A673 (cell line): ENCODE data around the gene SMIM21.

Experiments
- CTCF ChIP-seq: fragments of 300-800, 200-600 bp; sonication (generic); conservative IDR thresholded peaks from 2 replicates; pipeline ENCODE4 v1.5.1; 2017; ENCODE audit warnings: low read depth, mild to moderate bottlenecking, antibody characterized with exemption, low read length, moderate library complexity, mixed read lengths
- EZH2 ChIP-seq: fragments of 200-600 bp; sonication (generic); IDR thresholded peaks from 2 replicates; pipeline ENCODE4 v1.6.1; 2017; ENCODE audit warnings: borderline replicate concordance, low read depth, mild to moderate bottlenecking, mixed read lengths, antibody characterized with exemption, low read length; ENCODE audit not compliant: poor library complexity, severe bottlenecking

GRCh38 chr18:75360215-75360614 lies 67.3 kb downstream of the SMIM21 start:
- no peak for TF ChIP-seq EZH2
- TF ChIP-seq CTCF: no peak
